Measurements from ENCODE around the gene KRTAP2-1. TPM values are rescaled to one million over a fixed set of nuclear protein-coding genes. Genes with fewer than 3 reads are reported as not detected.

KRTAP2-1 gene
- total and polyA plus RNA-seq, 8 donors, result not detected

- no peaks in the 10 kb centered on the region for H3K9me3 ChIP-seq
Measured at GRCh38 chr17:41009936-41010335, 37.2 kb downstream of the KRTAP2-1 start.

GRCh38 chr17:41009301-41009760, 37.8 kb downstream of the KRTAP2-1 start:
- no peaks in the 10 kb centered on the region for H3K27me3 ChIP-seq
- TF ChIP-seq POLR2AphosphoS5 (IDR thresholded peaks at IDR 0.05) (no peak), EP300 (IDR thresholded peaks at IDR 0.05) (no peak), POLR2A (IDR thresholded peaks at IDR 0.05) (no peak), CTCF (IDR thresholded peaks at IDR 0.05) (no peak)
- H3K27ac ChIP-seq, result no peak overlapping the region
- H3K4me1 ChIP-seq, result no peaks in the 10 kb centered on the region
- 22 to 41% (median 29%) methylated on average over 4 of the region's 4 CpGs for WGBS, 5 donors
- no peak overlapping the region for H3K4me3 ChIP-seq
- intact Hi-C loops (cut with DNase I; ENCODE audit: low total_unique reads), result no loop called here
- DNase-seq, result no peak
- no peaks in the 10 kb centered on the region for H3K9me3 ChIP-seq
- H3K36me3 ChIP-seq, result no peaks in the 10 kb centered on the region

More at GRCh38 chr17:41009936-41010335, 37.2 kb downstream of the KRTAP2-1 start:
- TF ChIP-seq CTCF (IDR thresholded peaks at IDR 0.05) (no peak), EP300 (IDR thresholded peaks at IDR 0.05) (no peak), POLR2A (IDR thresholded peaks at IDR 0.05) (no peak), POLR2AphosphoS5 (IDR thresholded peaks at IDR 0.05) (no peak)
- Histone ChIP-seq H3K27ac (no peak overlapping the region), H3K4me1 (no peaks in the 10 kb centered on the region), H3K27me3 (no peaks in the 10 kb centered on the region), H3K36me3 (no peaks in the 10 kb centered on the region), H3K4me3 (no peak overlapping the region)
- 58 to 76% (median 62%) methylated on average over 1 of the region's 1 CpG for WGBS, 5 donors
- no peak for DNase-seq
- intact Hi-C loops (cut with DNase I; ENCODE audit: low total_unique reads), result no loop called here

- Histone ChIP-seq H3K4me1 (no peaks in the 10 kb centered on the region), H3K36me3 (no peaks in the 10 kb centered on the region), H3K9me3 (no peaks in the 10 kb centered on the region), H3K27me3 (no peaks in the 10 kb centered on the region), H3K4me3 (no peak within 1 kb of the TSS), H3K27ac (no peak within 1 kb of the TSS)
- 69 to 81% (median 75%) methylated on average over 4 to 8 of the region's 8 CpGs for WGBS, 5 donors
- TF ChIP-seq CTCF (IDR thresholded peaks at IDR 0.05), result no peak
- TF ChIP-seq EP300 (IDR thresholded peaks at IDR 0.05), result no peak
- no peak for TF ChIP-seq POLR2A (IDR thresholded peaks at IDR 0.05)
- TF ChIP-seq POLR2AphosphoS5 (IDR thresholded peaks at IDR 0.05), result no peak
- intact Hi-C loops (cut with DNase I; ENCODE audit: low total_unique reads), result no loop called here
- DNase-seq, result peak in 1 of 2 donors; percentile 10
Measured at GRCh38 chr17:41008811-41009210, 38.3 kb downstream of the KRTAP2-1 start, which contains the start of gene KRTAP3-1. KRTAP3-1 (minus strand) TSS chr17:41009128; CDS start chr17:41009074, 54 bp downstream.

GRCh38 chr17:41004397-41004796, 42.7 kb downstream of the KRTAP2-1 start:
- Histone ChIP-seq H3K27me3 (peaks cover 0 to 8% (median 0%) of the 10 kb centered on the region in 3 donors), H3K27ac (no peak overlapping the region), H3K9me3 (no peaks in the 10 kb centered on the region), H3K36me3 (no peaks in the 10 kb centered on the region), H3K4me3 (no peak overlapping the region), H3K4me1 (no peaks in the 10 kb centered on the region)
- TF ChIP-seq CTCF (IDR thresholded peaks at IDR 0.05) (no peak), EP300 (IDR thresholded peaks at IDR 0.05) (no peak), POLR2A (IDR thresholded peaks at IDR 0.05) (no peak), POLR2AphosphoS5 (IDR thresholded peaks at IDR 0.05) (no peak)
- DNase-seq, result no peak
- 86 to 96% (median 92%) methylated on average over 3 of the region's 3 CpGs for WGBS, 5 donors
- intact Hi-C loops (cut with DNase I; ENCODE audit: low total_unique reads), result no loop called here
